GM12878 (cell line): ENCODE measurements around the gene ELK3. TPM values are rescaled to one million over a fixed set of nuclear protein-coding genes. Genes with fewer than 3 reads are reported as not detected.
A peak's percentile ranks its signal among the peaks of the same experiment; 100 is the strongest.

Source experiments
- ATAC-seq: fragments of 200-7000 bp; cut with Tn5 transposase; 3 replicates; pipeline ENCODE4 v1.9.1; 2020; ENCODE audit warnings: mild to moderate bottlenecking, moderate library complexity
- BruUV-seq: library from RNA; stranded (reverse); fragments of 400-500 nt; replicated peaks from 2 replicates; lab custom pipeline; 2021; lab: Mats Ljungman, UMichigan
- CTCF ChIA-PET: fragments of 300-600 bp; sonication (Branson Sonifier 250); formaldehyde crosslinking; extraction: SDS; loops from one replicate; lab custom pipeline; 2021; ENCODE audit warnings: inconsistent platforms; lab: Yijun Ruan, JAX
- POLR2A ChIA-PET: fragments of 350-600 bp; formaldehyde crosslinking; extraction: SDS; loops from one replicate; lab custom pipeline; 2021; ENCODE audit warnings: inconsistent platforms; lab: Charles Lee
- RAD21 ChIA-PET: fragments of 300-600 bp; sonication (Branson Sonifier 250); formaldehyde crosslinking; loops from one replicate; lab custom pipeline; 2023; ENCODE audit warnings: antibody characterized with exemption; ENCODE audit not compliant: unreplicated experiment; lab: Charles Lee
- SMC1A ChIA-PET: fragments of 300-600 bp; sonication (Branson Sonifier 250); formaldehyde crosslinking; loops from one replicate; lab custom pipeline; 2023; ENCODE audit not compliant: unreplicated experiment, uncharacterized antibody; lab: Charles Lee
- DNase-seq: peaks from one replicate; pipeline ENCODE4 v3.0.0-alpha.2; 2011; ENCODE audit warnings: low read depth, low spot score
- FAIRE-seq: peaks from 3 replicates; lab custom pipeline; 2011; peaks lifted over from hg19 to GRCh38; lab: Jason Lieb, UNC
- H2AFZ ChIP-seq: 2 replicates; pipeline ENCODE4 v1.6.0; 2011; ENCODE audit warnings: low read depth, low read length, control low read depth; ENCODE audit not compliant: control insufficient read depth
- H3K27ac ChIP-seq: 2 replicates; pipeline ENCODE4 v1.5.1; 2011; ENCODE audit warnings: control low read depth; ENCODE audit not compliant: control insufficient read depth, insufficient read depth
- H3K27me3 ChIP-seq, 2 experiments: replicated peaks in 1 of 2; 2 replicates each; pipeline versions ENCODE4 v1.6.0 to v1.6.1; 2011; ENCODE audit warnings: low read length in 1 of 2; ENCODE audit not compliant: control insufficient read depth in 2 of 2, insufficient read depth in 2 of 2
- H3K36me3 ChIP-seq, 2 experiments: 2 replicates each; pipeline ENCODE4 v1.5.1; 2011; ENCODE audit warnings: low read length in 1 of 2; ENCODE audit not compliant: control insufficient read depth in 2 of 2, insufficient read depth in 2 of 2
- H3K4me1 ChIP-seq: 2 replicates; pipeline ENCODE4 v1.6.1; 2011; ENCODE audit warnings: mild to moderate bottlenecking, low read length, moderate library complexity, mixed read lengths; ENCODE audit not compliant: control insufficient read depth, insufficient read depth
- H3K4me2 ChIP-seq: 2 replicates; pipeline ENCODE4 v1.6.0; 2011; ENCODE audit warnings: control low read depth; ENCODE audit not compliant: control insufficient read depth, insufficient read depth
- H3K4me3 ChIP-seq: fragments of 200-600 bp; sonication (generic); 2 replicates; pipeline ENCODE4 v1.5.1; 2016
- H3K79me2 ChIP-seq: 2 replicates; pipeline ENCODE4 v1.6.0; 2011; ENCODE audit warnings: low read length; ENCODE audit not compliant: control insufficient read depth, insufficient read depth
- H3K9ac ChIP-seq: 2 replicates; pipeline ENCODE4 v1.8.0; 2011; ENCODE audit warnings: low read length, control low read depth, mixed read lengths; ENCODE audit not compliant: control insufficient read depth, insufficient read depth
- H3K9me3 ChIP-seq: replicated peaks from 3 replicates; pipeline ENCODE4 v1.5.1; 2011; ENCODE audit warnings: mild to moderate bottlenecking, low read length; ENCODE audit not compliant: control insufficient read depth, insufficient read depth
- H4K20me1 ChIP-seq: 2 replicates; pipeline ENCODE4 v1.6.0; 2011; ENCODE audit not compliant: control insufficient read depth, insufficient read depth
- BCL11A ChIP-seq: IDR thresholded peaks from 2 replicates; pipeline ENCODE4 v1.6.1; 2011; ENCODE audit warnings: low read depth, low read length
- EED ChIP-seq: sonication (generic); IDR thresholded peaks from 2 replicates; pipeline ENCODE4 v1.6.1; 2016; ENCODE audit warnings: antibody characterized with exemption, low read depth
- GABPA ChIP-seq: IDR thresholded peaks from 2 replicates; pipeline ENCODE4 v1.6.1; 2014; ENCODE audit warnings: antibody characterized with exemption, low read depth, mild to moderate bottlenecking, inconsistent platforms
- HCFC1 ChIP-seq: fragments of 150-350 bp; IDR thresholded peaks from 2 replicates; pipeline ENCODE4 v1.6.1; 2014; ENCODE audit warnings: low read length
- IKZF1 ChIP-seq: fragments of 450-650 bp; conservative IDR thresholded peaks from 2 replicates; pipeline ENCODE4 v1.6.1; 2017; ENCODE audit warnings: antibody characterized with exemption, mild to moderate bottlenecking
- JUNB ChIP-seq: IDR thresholded peaks from 2 replicates; pipeline ENCODE4 v1.6.1; 2016; ENCODE audit warnings: antibody characterized with exemption, mild to moderate bottlenecking
- MTA2 ChIP-seq: fragments of 450-650 bp; IDR thresholded peaks from 2 replicates; pipeline ENCODE4 v1.6.1; 2016; ENCODE audit warnings: low read depth, mild to moderate bottlenecking, moderate library complexity
- POU2F2 ChIP-seq: IDR thresholded peaks from 3 replicates; pipeline ENCODE4 v1.6.1; 2011; ENCODE audit warnings: low read depth, mild to moderate bottlenecking, low read length, borderline replicate concordance
- SIX5 ChIP-seq: IDR thresholded peaks from 2 replicates; pipeline ENCODE4 v1.6.1; 2011; ENCODE audit warnings: mild to moderate bottlenecking, low read depth, low read length, moderate library complexity; ENCODE audit not compliant: severe bottlenecking
- ZNF207 ChIP-seq: fragments of 450-650 bp; IDR thresholded peaks from 2 replicates; pipeline ENCODE4 v1.6.1; 2014; ENCODE audit warnings: antibody characterized with exemption, mild to moderate bottlenecking, borderline replicate concordance
- WGBS: methylation state at CpG from one replicate; pipeline ENCODE4 v1.1.6; 2016; ENCODE audit warnings: low lambda C conversion rate; ENCODE audit not compliant: insufficient replicate concordance, insufficient coverage; ENCODE audit errors: missing lambda C conversion rate; 5-methylcytosine and 5-hydroxymethylcytosine counted together
- in situ Hi-C: fragments of 300-500 bp; cut with MboI; formaldehyde crosslinking; loops from 9 replicates; pipeline ENCODE4 v1.14.3; 2018; ENCODE audit warnings: mixed read lengths
- intact Hi-C: fragments of 100-400 bp; cut with micrococcal nuclease; formaldehyde crosslinking; loops from one replicate; pipeline ENCODE4 v1.14.2; 2022; ENCODE audit not compliant: unreplicated experiment
- polyA plus RNA-seq, 11 experiments: library from polyadenylated mRNA; depleted of rRNA in 4 of 11; unstranded in 6 of 11; stranded (reverse) in 5 of 11; fragments of >200 nt; fragmentation: Nextera tagmentation in 4 of 11; fragmentation: Illumina TruSeq in 1 of 11; extraction: Ambion mirVana in 4 of 11; extraction: Trizol in 1 of 11; gene quantifications; 1 replicate in 1 of 11; 2 replicates in 10 of 11; pipeline versions ENCODE4 v1.2.1 to v1.2.3, GENCODE V29; 2011 to 2016; ENCODE audit warnings: inconsistent platforms in 2 of 11, missing spikeins in 2 of 11, low read depth in 1 of 11
- total RNA-seq, 4 experiments: library from RNA; depleted of rRNA in 3 of 4; stranded (reverse); fragments of >200 nt in 3 of 4; fragmentation: Illumina TruSeq in 1 of 4; extraction: Trizol in 1 of 4; gene quantifications; 2 replicates each; pipeline versions ENCODE4 v1.2.1 to v1.2.3, GENCODE V29; 2013 to 2021
- TF ChIP-seq, protein P1 (sequence below): fragments of 450-650 bp; IDR thresholded peaks from 2 replicates; pipeline ENCODE4 v1.6.1; 2016; ENCODE audit warnings: mild to moderate bottlenecking

Gene ELK3
- total and polyA plus RNA-seq, 10 of the 15 experiments (the other 5 are each of a cell fraction or from before 2014, with no cell fraction given) = 0.37 to 4.8 (median 0.88) TPM

DNA sequence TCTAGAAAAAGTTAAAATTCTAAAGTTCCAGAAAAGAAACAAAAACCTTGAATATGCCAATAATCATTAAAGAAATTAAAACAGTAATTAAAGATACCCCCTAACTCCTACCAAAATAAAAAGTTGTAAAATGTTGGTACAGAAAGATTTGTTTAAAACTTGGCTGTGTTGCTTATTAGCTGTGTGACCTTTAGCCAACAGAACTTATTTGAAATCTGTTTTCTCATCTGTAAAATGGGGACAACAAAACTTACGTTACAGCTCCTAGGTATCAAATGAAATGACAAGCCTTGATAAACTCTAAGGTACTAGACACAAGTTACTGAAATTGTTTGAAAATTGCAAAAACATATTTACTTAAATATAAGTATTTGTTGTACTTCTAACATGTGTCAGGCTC is 71.7 kb downstream of the ELK3 start:
- POLR2A ChIA-PET = no interaction called here
- BruUV-seq = no TSS peak

DNA sequence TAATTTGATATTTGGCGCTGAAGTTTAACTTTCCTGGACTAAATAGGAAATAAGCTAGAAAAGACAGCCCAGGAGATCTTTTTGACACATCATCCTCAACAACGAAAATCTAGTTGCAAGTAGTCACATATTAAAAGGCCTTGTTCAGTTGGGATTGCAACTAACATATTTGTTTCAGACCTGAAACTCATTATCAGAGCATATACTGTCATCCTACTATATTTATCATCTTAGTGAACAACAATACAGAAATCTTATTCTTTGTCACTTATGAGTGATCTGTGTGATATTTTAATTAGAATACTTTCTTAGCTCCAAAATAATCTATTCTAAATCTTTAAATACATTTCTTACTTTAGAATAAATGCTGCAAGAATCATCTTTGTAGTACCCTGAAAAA is 72.1 kb downstream of the ELK3 start:
- TF ChIP-seq EED (no peak), SIX5 (no peak), HCFC1 (no peak), MTA2 (peak; percentile 39), IKZF1 (no peak), POU2F2 (no peak), JUNB (peak; percentile 30; the same call in 1 of the 2 replicates), GABPA (no peak)
- TF ChIP-seq, protein P1, sequence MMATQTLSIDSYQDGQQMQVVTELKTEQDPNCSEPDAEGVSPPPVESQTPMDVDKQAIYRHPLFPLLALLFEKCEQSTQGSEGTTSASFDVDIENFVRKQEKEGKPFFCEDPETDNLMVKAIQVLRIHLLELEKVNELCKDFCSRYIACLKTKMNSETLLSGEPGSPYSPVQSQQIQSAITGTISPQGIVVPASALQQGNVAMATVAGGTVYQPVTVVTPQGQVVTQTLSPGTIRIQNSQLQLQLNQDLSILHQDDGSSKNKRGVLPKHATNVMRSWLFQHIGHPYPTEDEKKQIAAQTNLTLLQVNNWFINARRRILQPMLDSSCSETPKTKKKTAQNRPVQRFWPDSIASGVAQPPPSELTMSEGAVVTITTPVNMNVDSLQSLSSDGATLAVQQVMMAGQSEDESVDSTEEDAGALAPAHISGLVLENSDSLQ = no peak
- Histone ChIP-seq H3K9me3 (no peaks in the 10 kb centered on the region), H4K20me1 (no peaks in the 10 kb centered on the region), H3K4me3 (no peak overlapping the region), H2AFZ (no peak overlapping the region), H3K4me1 (no peaks in the 10 kb centered on the region), H3K27me3 (no peaks in the 10 kb centered on the region), H3K9ac (no peak overlapping the region), H3K4me2 (no peak overlapping the region), H3K79me2 (no peaks in the 10 kb centered on the region), H3K27ac (no peak overlapping the region), H3K36me3 (peaks cover 2 to 14% of the 10 kb centered on the region in 2 experiments; a peak in 3 of 4 replicates)
- CTCF ChIA-PET = interaction anchor here (0.8 to 1.4 kb wide), 5 partner anchors 8 to 133 kb away, joined by 3 to 8 read pairs (median 3); no protein-coding TSS in a partner anchor
- 33% methylated on average over 2 of the region's 2 CpGs for WGBS
- POLR2A ChIA-PET = no interaction called here
- FAIRE-seq = no peak
- RAD21 ChIA-PET = interaction anchor here (1.0 to 1.1 kb wide), 2 partner anchors 29 to 134 kb away, joined by 3 read pairs; partner anchors contain the start of gene CDK17
- no TSS peak for BruUV-seq
- SMC1A ChIA-PET = interaction anchor here (1.0 to 2.0 kb wide), 5 partner anchors 10 to 205 kb away, joined by 3 to 5 read pairs (median 3); no protein-coding TSS in a partner anchor
- no peak for DNase-seq
- ATAC-seq = peak; percentile 21; the same call in 1 of the 3 replicates
- in situ Hi-C loops = no loop called here
- intact Hi-C loops = no loop called here

More for the DNA sequence above, 71.7 kb downstream of the ELK3 start:
- DNase-seq (no peak), ATAC-seq (no peak), FAIRE-seq (peak; percentile 71)
- Histone ChIP-seq H3K27me3 (no peaks in the 10 kb centered on the region), H3K9me3 (no peaks in the 10 kb centered on the region), H3K4me2 (no peak overlapping the region), H4K20me1 (no peaks in the 10 kb centered on the region), H3K9ac (no peak overlapping the region), H3K36me3 (peaks cover 2 to 10% of the 10 kb centered on the region in 2 experiments), H3K79me2 (no peaks in the 10 kb centered on the region), H3K27ac (no peak overlapping the region), H2AFZ (no peak overlapping the region), H3K4me3 (no peak overlapping the region), H3K4me1 (no peaks in the 10 kb centered on the region)
- CTCF ChIA-PET = interaction anchor here (1.1 to 1.4 kb wide), 4 partner anchors 8 to 133 kb away, joined by 3 to 8 read pairs (median 4); no protein-coding TSS in a partner anchor
- 96% methylated on average over 1 of the region's 1 CpG for WGBS
- SMC1A ChIA-PET = interaction anchor here (1.0 to 1.6 kb wide), 4 partner anchors 14 to 204 kb away, joined by 3 to 4 read pairs (median 3); no protein-coding TSS in a partner anchor
- TF ChIP-seq BCL11A = no peak
- no peak for TF ChIP-seq ZNF207
- RAD21 ChIA-PET = interaction anchor here (1.0 kb wide), 1 partner anchor 30 kb away, joined by 3 read pairs; no protein-coding TSS in a partner anchor
- in situ Hi-C loops (no loop called here), intact Hi-C loops (no loop called here)
